NB4 (cell line): ENCODE measurements around the gene DOCK3.

Experiments used
- CTCF ChIP-seq: IDR thresholded peaks from one replicate; pipeline ENCODE4 v1.5.1; 2012; ENCODE audit warnings: low read depth, low read length
- MYC ChIP-seq: IDR thresholded peaks from 2 replicates; pipeline ENCODE4 v1.6.1; 2011; ENCODE audit warnings: low read depth, low read length
- POLR2A ChIP-seq: IDR thresholded peaks from 2 replicates; pipeline ENCODE4 v1.6.1; 2011; ENCODE audit warnings: mild to moderate bottlenecking; ENCODE audit not compliant: insufficient read length; ENCODE audit errors: extremely low read depth
- TF ChIP-seq, protein P1 (sequence below): IDR thresholded peaks from 2 replicates; pipeline ENCODE4 v1.6.1; 2011; ENCODE audit warnings: low read depth, low read length

GRCh38 chr3:51343918-51344687 lies 669.4 kb downstream of the DOCK3 start:
- no peak for TF ChIP-seq CTCF
- TF ChIP-seq POLR2A, result no peak
- TF ChIP-seq, protein P1, sequence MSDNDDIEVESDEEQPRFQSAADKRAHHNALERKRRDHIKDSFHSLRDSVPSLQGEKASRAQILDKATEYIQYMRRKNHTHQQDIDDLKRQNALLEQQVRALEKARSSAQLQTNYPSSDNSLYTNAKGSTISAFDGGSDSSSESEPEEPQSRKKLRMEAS, result no peak
- no peak for TF ChIP-seq MYC
